GM06990 (cell line): ENCODE data around the gene EPHB1.

Experiments used
- DNase-seq: peaks from one replicate; pipeline ENCODE4 v3.0.0-alpha.2; 2011; ENCODE audit not compliant: insufficient read length; ENCODE audit errors: extremely low read depth
- H3K27me3 ChIP-seq: replicated peaks from 2 replicates; pipeline ENCODE4 v1.6.0; 2011; ENCODE audit warnings: low read length; ENCODE audit not compliant: control insufficient read depth, insufficient read depth
- H3K36me3 ChIP-seq: 2 replicates; pipeline ENCODE4 v1.5.1; 2011; ENCODE audit warnings: low read length; ENCODE audit not compliant: control insufficient read depth, insufficient read depth
- H3K4me3 ChIP-seq: replicated peaks from 2 replicates; pipeline ENCODE4 v1.5.1; 2011; ENCODE audit warnings: low read depth, mild to moderate bottlenecking, control low read depth, low read length
- CTCF ChIP-seq: IDR thresholded peaks from 2 replicates; pipeline ENCODE4 v1.5.1; 2011; ENCODE audit warnings: low read length, control low read depth, mild to moderate bottlenecking, inconsistent platforms; ENCODE audit not compliant: insufficient read depth, poor library complexity, severe bottlenecking

EPHB1 gene

DNA sequence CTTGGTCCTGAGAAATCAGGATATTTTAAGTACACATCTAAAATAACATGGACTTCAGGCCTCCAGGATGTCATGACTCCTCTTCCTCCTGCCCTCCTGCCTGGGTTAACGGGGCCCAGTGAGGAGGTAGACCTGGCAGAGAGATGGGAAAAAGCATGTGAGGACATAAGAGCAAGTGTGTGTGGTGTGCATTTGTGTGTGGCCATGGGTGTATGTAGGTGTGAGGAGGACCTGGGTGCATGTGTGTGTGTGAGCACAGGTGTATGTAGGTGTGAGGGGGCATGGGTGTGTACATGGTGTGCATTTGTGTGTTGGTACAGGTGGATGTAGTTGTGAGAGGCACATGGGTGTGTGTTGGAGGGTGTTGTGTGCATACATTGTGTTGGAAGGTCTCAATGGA, 105.4 kb downstream of the EPHB1 start:
- TF ChIP-seq CTCF = no peak
- no peaks in the 10 kb centered on the region for H3K36me3 ChIP-seq
- no peak overlapping the region for H3K4me3 ChIP-seq
- DNase-seq = no peak
- no peaks in the 10 kb centered on the region; the same call in 1 of the 2 replicates for H3K27me3 ChIP-seq

GRCh38 chr3:134901461-134901860, 106.4 kb downstream of the EPHB1 start:
- no peak for DNase-seq
- TF ChIP-seq CTCF = no peak
- H3K4me3 ChIP-seq = no peak overlapping the region
- H3K27me3 ChIP-seq = no peaks in the 10 kb centered on the region; the same call in 1 of the 2 replicates
- H3K36me3 ChIP-seq = no peaks in the 10 kb centered on the region

DNA sequence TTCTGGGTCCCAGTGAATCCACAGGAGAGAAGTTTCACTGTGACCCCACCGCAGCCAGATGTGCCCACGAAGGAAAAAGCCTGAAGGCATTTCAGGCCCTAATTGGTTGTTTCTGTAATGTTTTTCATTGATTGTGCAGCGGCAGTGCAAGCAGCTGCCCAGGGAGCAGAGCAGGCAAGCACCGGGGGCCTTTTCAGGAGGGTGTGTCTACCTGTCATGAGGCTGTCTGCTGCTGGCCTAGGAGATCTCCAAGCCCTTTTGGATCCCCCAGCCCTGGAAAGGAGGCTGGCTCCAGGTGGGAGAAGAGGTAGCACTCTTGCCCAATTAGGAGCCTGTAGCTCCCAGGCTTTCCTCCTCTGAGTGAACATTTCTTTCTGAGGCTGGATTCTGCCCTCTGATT, 108.8 kb downstream of the EPHB1 start:
- Histone ChIP-seq H3K36me3 (no peaks in the 10 kb centered on the region), H3K27me3 (no peaks in the 10 kb centered on the region), H3K4me3 (no peak overlapping the region)
- no peak for TF ChIP-seq CTCF
- no peak for DNase-seq

DNA sequence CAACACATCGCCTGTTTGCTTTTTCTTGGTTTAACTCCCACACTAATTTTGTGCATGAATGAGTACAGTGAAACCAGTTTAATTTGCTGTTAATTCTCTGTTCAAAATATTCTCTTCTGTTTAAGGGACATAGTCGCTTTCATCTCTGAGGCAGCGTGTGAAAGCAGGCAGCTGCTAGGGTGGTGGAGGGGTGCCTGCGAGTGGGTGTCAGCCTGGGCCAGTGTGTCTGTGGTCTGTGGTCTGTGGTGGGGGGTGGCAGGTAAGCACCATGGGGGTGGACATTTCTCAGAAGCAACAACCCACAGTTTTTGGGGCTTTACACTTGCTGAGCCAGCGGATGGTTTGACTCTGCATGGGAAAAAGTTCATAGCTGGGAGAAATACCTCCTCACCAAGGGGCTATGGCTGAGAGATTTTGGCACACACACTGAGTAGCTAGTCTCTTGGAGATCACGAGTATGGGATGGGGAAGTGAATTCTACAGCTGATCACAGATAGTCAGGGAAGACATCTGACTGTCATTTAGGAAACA, 109.2 kb downstream of the EPHB1 start:
- DNase-seq = peak; percentile 72
- Histone ChIP-seq H3K4me3 (no peak overlapping the region), H3K36me3 (no peaks in the 10 kb centered on the region), H3K27me3 (no peaks in the 10 kb centered on the region)
- TF ChIP-seq CTCF = no peak

DNA sequence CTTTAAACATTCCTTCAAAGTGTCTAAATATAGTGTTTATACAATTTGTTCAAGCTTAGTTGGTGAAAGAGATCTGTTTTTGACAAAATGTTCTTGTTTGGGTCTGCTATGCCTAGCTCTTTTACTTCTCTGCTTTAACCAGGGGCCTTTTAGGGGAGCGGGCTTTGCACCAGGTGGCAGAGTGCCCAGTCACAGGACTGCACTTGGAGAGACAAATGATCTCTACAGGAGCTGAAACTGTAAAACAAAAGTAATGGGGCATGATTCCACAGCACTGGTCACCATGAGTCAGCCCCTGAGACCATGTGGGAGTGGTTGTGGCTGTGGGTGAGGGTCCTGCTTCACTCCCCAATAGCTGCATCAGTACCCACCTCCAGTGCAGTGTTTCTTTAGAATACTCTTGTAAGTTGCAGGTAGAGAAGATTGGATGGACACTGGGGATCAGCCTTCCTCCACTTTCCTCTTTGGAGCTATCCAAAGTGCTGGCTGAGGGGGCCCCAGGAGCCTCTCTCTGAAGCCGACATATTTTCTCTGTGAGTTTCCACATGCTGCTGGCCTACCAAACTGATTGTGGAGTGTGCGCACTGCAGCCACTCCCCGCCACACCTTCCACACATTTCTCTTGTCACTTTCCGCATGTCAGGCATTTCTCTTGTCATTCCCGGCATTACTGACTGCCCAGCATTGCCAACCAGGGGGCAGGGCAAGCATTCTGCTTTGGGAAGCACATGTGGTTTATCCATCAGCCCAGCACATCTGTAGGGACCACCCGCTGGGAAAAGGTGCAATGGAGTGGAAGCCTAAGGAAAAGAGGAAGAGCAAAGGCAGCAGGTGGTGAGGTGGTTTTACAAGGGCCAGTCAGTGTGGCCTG, 110.0 kb downstream of the EPHB1 start:
- no peak for TF ChIP-seq CTCF
- no peak for DNase-seq
- H3K4me3 ChIP-seq = no peak overlapping the region

More for the DNA sequence above, 110.0 kb downstream of the EPHB1 start:
- Histone ChIP-seq H3K27me3 (no peaks in the 10 kb centered on the region), H3K36me3 (no peaks in the 10 kb centered on the region)
